ENCODE measurements around the gene JPH2. TPM values are rescaled to one million over a fixed set of nuclear protein-coding genes. Genes with fewer than 3 reads are reported as not detected.

Gene JPH2
- total and polyA plus RNA-seq, 2 of the 4 experiments (the other 2 are of a cell fraction) = 0.44 to 0.54 TPM

DNA sequence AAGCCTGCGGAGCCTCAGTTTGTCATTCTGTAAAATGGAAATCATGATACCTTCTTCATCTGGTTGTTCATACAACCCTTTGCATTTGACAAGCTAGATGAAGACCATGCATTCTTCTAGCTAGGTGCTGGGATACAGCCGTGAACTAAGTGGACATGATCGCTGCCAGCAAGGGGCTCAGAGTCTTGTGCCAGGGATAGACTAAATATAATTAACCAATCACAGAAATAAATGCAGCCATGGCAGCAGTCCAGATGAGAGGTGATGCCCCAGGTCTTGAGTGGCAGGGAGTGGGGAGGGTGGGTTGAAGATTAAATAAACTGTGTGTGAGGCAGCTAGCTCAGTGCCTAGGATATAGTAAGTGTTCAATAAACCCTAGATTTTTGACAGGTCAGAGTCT is 19.3 kb downstream of the JPH2 start:
- Histone ChIP-seq H4K5ac (ENCODE audit: low read depth, low read length) (no peak overlapping the region), H2BK15ac (ENCODE audit: low read depth, low read length) (no peak overlapping the region), H3K36me3 (ENCODE audit: control insufficient read depth, insufficient read depth, low read length) (no peaks in the 10 kb centered on the region), H2BK5ac (ENCODE audit: low read depth, low read length, poor library complexity, severe bottlenecking) (no peak overlapping the region), H2AK9ac (replicated peaks; ENCODE audit: low read depth, low read length, poor library complexity) (no peak overlapping the region), H3K79me1 (ENCODE audit: low read depth in 1 of 2, low read length in 2 of 2) (peaks cover 0 to 8% of the 10 kb centered on the region in 2 experiments; a peak in 2 of 4 replicates), H3K9ac (ENCODE audit: low read depth, low read length) (no peak overlapping the region), H3K14ac (replicated peaks; ENCODE audit: low read depth, low read length) (no peak overlapping the region), H2AFZ (replicated peaks; ENCODE audit: low read length, poor library complexity) (no peak overlapping the region), H3K18ac (ENCODE audit: low read depth, low read length) (no peak overlapping the region), H3K9me3 (ENCODE audit: control insufficient read depth, insufficient read depth, low read length) (no peaks in the 10 kb centered on the region), H3K27me3 (ENCODE audit: control insufficient read depth, insufficient read depth, low read length) (no peaks in the 10 kb centered on the region; the same call in 1 of the 2 replicates), H2AK5ac (ENCODE audit: low read depth, low read length) (no peak overlapping the region), H4K20me1 (ENCODE audit: insufficient read depth, low read length) (no peaks in the 10 kb centered on the region), H3K27ac (ENCODE audit: insufficient read depth, low read length) (no peak overlapping the region), H3K4me1 (ENCODE audit: control insufficient read depth, insufficient read depth, low read length) (peaks cover 10% of the 10 kb centered on the region), H3K56ac (ENCODE audit: extremely low read depth, insufficient read depth, low read length) (no peak overlapping the region), H3K4ac (ENCODE audit: low read depth, low read length) (no peak overlapping the region), H3K4me2 (ENCODE audit: low read depth, low read length) (no peak overlapping the region), H4K91ac (ENCODE audit: insufficient read depth, low read depth, low read length) (no peak overlapping the region), H3K9me1 (ENCODE audit: insufficient read depth, low read length) (peaks cover 20% of the 10 kb centered on the region), H3K23ac (ENCODE audit: low read depth, low read length) (no peak overlapping the region), H2BK120ac (ENCODE audit: low read depth, low read length) (no peak overlapping the region), H2BK20ac (ENCODE audit: low read depth, low read length) (no peak overlapping the region), H4K8ac (ENCODE audit: low read depth in 2 of 2, low read length in 2 of 2) (no peak overlapping the region), H3K4me3 (ENCODE audit: insufficient read depth, low read depth, low read length) (no peak overlapping the region)
- TF ChIP-seq, protein P1, sequence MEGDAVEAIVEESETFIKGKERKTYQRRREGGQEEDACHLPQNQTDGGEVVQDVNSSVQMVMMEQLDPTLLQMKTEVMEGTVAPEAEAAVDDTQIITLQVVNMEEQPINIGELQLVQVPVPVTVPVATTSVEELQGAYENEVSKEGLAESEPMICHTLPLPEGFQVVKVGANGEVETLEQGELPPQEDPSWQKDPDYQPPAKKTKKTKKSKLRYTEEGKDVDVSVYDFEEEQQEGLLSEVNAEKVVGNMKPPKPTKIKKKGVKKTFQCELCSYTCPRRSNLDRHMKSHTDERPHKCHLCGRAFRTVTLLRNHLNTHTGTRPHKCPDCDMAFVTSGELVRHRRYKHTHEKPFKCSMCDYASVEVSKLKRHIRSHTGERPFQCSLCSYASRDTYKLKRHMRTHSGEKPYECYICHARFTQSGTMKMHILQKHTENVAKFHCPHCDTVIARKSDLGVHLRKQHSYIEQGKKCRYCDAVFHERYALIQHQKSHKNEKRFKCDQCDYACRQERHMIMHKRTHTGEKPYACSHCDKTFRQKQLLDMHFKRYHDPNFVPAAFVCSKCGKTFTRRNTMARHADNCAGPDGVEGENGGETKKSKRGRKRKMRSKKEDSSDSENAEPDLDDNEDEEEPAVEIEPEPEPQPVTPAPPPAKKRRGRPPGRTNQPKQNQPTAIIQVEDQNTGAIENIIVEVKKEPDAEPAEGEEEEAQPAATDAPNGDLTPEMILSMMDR (conservative IDR thresholded peaks at IDR 0.05; ENCODE audit: low read depth, low read length) = no peak
- TF ChIP-seq NFE2L2 (IDR thresholded peaks at IDR 0.05; ENCODE audit: low read depth, low read length) = no peak
- in situ Hi-C loops (cut with MboI; ENCODE audit: low sequenced_read_pairs) (no loop called here), dilution Hi-C loops (cut with HindIII; ENCODE audit: low sequenced_read_pairs, unreplicated experiment) (no loop called here), intact Hi-C loops (cut with micrococcal nuclease) (no loop called here)
- DNase-seq (no peak), ATAC-seq (ENCODE audit: low read depth) (no peak)
- CTCF ChIA-PET = no interaction called here
- POLR2A ChIA-PET (ENCODE audit: unreplicated experiment) = no interaction called here
- no CpG with 5 or more reads among the region's 3 CpGs for WGBS, 2 experiments (ENCODE audit: extremely low coverage in 2 of 2, insufficient read length in 1 of 2)
- no TSS peak for BruUV-seq (replicated peaks)
